ENCODE measurements around the gene NCEH1.

DNA sequence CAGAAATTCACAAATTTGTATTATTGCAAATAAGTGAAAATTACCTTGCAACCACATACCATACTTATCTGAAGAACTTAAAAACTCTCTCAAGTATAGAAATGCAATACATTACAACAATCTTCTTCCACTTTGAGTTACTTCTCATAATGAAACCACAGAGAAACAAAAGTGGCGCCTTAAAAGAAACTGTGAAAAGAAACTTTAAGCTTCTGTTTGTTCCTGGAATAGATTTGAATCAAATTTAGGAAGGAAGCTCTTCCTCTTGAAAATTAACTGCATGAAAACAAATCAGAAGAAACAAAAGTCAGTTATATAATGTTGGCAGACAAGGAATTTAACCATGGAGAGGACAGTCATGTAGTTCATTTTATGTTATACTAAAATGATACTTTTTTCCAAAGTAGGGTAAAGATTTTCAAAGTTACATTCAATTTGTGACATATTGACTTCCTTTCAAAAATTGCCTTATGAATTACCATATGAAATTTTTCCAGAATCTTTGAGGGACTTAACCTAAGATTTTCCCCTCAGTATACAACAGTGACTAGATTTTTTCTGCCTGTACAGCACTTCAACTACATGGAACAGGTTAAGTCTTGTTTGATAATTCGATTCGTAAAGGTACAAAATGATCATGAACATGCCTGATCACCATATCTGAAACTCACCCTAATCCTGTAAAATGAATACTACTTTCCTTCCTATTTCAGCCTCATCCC lies 130.0 kb downstream of the NCEH1 start:
- no peak for TF ChIP-seq RAD21 (IDR thresholded peaks at IDR 0.05; ENCODE audit: insufficient read depth, low read depth, low read length)
- TF ChIP-seq SIN3A (IDR thresholded peaks at IDR 0.05; ENCODE audit: low read depth, low read length): no peak
- no peak for TF ChIP-seq HDAC6 (IDR thresholded peaks at IDR 0.05; ENCODE audit: unreplicated experiment)
- TF ChIP-seq USF2 (IDR thresholded peaks at IDR 0.05; ENCODE audit: borderline replicate concordance, low read depth, low read length): no peak
- TF ChIP-seq JUND (IDR thresholded peaks at IDR 0.05; ENCODE audit: low read depth, low read length): 0 out of 2 replicates have a peak, but pooled peaks have one; percentile 32
- TF ChIP-seq SP1 (IDR thresholded peaks at IDR 0.05; ENCODE audit: low read depth, low read length): no peak
- no peak for TF ChIP-seq HDAC2 (IDR thresholded peaks at IDR 0.05)
- TF ChIP-seq BACH1 (IDR thresholded peaks at IDR 0.05; ENCODE audit: borderline replicate concordance): no peak
- TF ChIP-seq, protein P1, sequence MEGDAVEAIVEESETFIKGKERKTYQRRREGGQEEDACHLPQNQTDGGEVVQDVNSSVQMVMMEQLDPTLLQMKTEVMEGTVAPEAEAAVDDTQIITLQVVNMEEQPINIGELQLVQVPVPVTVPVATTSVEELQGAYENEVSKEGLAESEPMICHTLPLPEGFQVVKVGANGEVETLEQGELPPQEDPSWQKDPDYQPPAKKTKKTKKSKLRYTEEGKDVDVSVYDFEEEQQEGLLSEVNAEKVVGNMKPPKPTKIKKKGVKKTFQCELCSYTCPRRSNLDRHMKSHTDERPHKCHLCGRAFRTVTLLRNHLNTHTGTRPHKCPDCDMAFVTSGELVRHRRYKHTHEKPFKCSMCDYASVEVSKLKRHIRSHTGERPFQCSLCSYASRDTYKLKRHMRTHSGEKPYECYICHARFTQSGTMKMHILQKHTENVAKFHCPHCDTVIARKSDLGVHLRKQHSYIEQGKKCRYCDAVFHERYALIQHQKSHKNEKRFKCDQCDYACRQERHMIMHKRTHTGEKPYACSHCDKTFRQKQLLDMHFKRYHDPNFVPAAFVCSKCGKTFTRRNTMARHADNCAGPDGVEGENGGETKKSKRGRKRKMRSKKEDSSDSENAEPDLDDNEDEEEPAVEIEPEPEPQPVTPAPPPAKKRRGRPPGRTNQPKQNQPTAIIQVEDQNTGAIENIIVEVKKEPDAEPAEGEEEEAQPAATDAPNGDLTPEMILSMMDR (IDR thresholded peaks at IDR 0.05 in 2 of 3, conservative IDR thresholded peaks at IDR 0.05 in 1 of 3; ENCODE audit: control insufficient read depth in 2 of 3, extremely low read depth in 1 of 3, insufficient read depth in 1 of 3, low read depth in 3 of 3, low read length in 3 of 3): no peak
